ENCODE results near the gene CAPN2.

CAPN2 gene

GRCh38 chr1:223819730-223820514 lies 107.6 kb downstream of the CAPN2 start:
- TF ChIP-seq YY1 (IDR thresholded peaks at IDR 0.05; ENCODE audit: low read depth) (no peak), CREB1 (IDR thresholded peaks at IDR 0.05; ENCODE audit: low read depth) (no peak), EP300 (IDR thresholded peaks at IDR 0.05; ENCODE audit: borderline replicate concordance) (no peak), TEAD4 (IDR thresholded peaks at IDR 0.05) (no peak), TCF12 (IDR thresholded peaks at IDR 0.05; ENCODE audit: low read depth) (no peak), NFIC (IDR thresholded peaks at IDR 0.05) (no peak), TAF1 (IDR thresholded peaks at IDR 0.05; ENCODE audit: low read depth) (no peak), FOXM1 (IDR thresholded peaks at IDR 0.05; ENCODE audit: borderline replicate concordance, low read depth) (no peak), EGR1 (IDR thresholded peaks at IDR 0.05) (no peak), RAD21 (IDR thresholded peaks at IDR 0.05; ENCODE audit: low read depth) (no peak), CEBPB (IDR thresholded peaks at IDR 0.05) (no peak), ZBTB7A (IDR thresholded peaks at IDR 0.05; ENCODE audit: low read depth) (no peak)
- TF ChIP-seq, protein P1, sequence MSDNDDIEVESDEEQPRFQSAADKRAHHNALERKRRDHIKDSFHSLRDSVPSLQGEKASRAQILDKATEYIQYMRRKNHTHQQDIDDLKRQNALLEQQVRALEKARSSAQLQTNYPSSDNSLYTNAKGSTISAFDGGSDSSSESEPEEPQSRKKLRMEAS (IDR thresholded peaks at IDR 0.05) = no peak
- TF ChIP-seq, protein P2, sequence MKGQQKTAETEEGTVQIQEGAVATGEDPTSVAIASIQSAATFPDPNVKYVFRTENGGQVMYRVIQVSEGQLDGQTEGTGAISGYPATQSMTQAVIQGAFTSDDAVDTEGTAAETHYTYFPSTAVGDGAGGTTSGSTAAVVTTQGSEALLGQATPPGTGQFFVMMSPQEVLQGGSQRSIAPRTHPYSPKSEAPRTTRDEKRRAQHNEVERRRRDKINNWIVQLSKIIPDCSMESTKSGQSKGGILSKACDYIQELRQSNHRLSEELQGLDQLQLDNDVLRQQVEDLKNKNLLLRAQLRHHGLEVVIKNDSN (IDR thresholded peaks at IDR 0.05) = no peak
- TF ChIP-seq, protein P3, sequence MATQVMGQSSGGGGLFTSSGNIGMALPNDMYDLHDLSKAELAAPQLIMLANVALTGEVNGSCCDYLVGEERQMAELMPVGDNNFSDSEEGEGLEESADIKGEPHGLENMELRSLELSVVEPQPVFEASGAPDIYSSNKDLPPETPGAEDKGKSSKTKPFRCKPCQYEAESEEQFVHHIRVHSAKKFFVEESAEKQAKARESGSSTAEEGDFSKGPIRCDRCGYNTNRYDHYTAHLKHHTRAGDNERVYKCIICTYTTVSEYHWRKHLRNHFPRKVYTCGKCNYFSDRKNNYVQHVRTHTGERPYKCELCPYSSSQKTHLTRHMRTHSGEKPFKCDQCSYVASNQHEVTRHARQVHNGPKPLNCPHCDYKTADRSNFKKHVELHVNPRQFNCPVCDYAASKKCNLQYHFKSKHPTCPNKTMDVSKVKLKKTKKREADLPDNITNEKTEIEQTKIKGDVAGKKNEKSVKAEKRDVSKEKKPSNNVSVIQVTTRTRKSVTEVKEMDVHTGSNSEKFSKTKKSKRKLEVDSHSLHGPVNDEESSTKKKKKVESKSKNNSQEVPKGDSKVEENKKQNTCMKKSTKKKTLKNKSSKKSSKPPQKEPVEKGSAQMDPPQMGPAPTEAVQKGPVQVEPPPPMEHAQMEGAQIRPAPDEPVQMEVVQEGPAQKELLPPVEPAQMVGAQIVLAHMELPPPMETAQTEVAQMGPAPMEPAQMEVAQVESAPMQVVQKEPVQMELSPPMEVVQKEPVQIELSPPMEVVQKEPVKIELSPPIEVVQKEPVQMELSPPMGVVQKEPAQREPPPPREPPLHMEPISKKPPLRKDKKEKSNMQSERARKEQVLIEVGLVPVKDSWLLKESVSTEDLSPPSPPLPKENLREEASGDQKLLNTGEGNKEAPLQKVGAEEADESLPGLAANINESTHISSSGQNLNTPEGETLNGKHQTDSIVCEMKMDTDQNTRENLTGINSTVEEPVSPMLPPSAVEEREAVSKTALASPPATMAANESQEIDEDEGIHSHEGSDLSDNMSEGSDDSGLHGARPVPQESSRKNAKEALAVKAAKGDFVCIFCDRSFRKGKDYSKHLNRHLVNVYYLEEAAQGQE (IDR thresholded peaks at IDR 0.05; ENCODE audit: low read depth) = no peak

DNA sequence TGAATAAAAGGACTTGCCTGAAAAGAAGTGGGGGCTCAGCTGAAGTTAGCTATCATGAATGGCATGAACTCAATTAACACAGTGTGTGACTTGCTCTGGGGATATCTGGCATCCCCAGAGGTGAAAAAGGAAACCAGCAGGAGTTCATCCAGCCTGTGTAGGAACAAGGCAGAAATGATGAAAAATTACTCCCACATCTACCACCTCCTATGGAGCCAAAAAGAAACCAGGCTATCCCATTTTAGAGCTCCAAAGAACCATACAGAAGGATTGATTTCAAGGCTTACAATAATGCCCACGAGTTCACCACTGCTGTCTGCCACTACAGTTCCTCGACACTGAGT lies 108.1 kb downstream of the CAPN2 start:
- TF ChIP-seq EP300 (IDR thresholded peaks at IDR 0.05; ENCODE audit: borderline replicate concordance) (no peak), TCF12 (IDR thresholded peaks at IDR 0.05; ENCODE audit: low read depth) (no peak), TAF1 (IDR thresholded peaks at IDR 0.05; ENCODE audit: low read depth) (no peak)
- TF ChIP-seq, protein P2 (IDR thresholded peaks at IDR 0.05) = no peak

- TF ChIP-seq TEAD4 (IDR thresholded peaks at IDR 0.05) (no peak), CREB1 (IDR thresholded peaks at IDR 0.05; ENCODE audit: low read depth) (no peak), YY1 (IDR thresholded peaks at IDR 0.05; ENCODE audit: low read depth) (no peak), NFIC (IDR thresholded peaks at IDR 0.05) (no peak), EP300 (IDR thresholded peaks at IDR 0.05; ENCODE audit: borderline replicate concordance) (no peak), RAD21 (IDR thresholded peaks at IDR 0.05; ENCODE audit: low read depth) (no peak), TAF1 (IDR thresholded peaks at IDR 0.05; ENCODE audit: low read depth) (no peak), TCF12 (IDR thresholded peaks at IDR 0.05; ENCODE audit: low read depth) (no peak), CEBPB (IDR thresholded peaks at IDR 0.05) (no peak), ZBTB7A (IDR thresholded peaks at IDR 0.05; ENCODE audit: low read depth) (no peak), FOXM1 (IDR thresholded peaks at IDR 0.05; ENCODE audit: borderline replicate concordance, low read depth) (no peak), EGR1 (IDR thresholded peaks at IDR 0.05) (no peak)
- TF ChIP-seq, protein P2 (IDR thresholded peaks at IDR 0.05) = no peak
- TF ChIP-seq, protein P1 (IDR thresholded peaks at IDR 0.05) = no peak
- TF ChIP-seq, protein P3 (IDR thresholded peaks at IDR 0.05; ENCODE audit: low read depth) = no peak
These were observed 108.6 kb downstream of the CAPN2 start for GRCh38 chr1:223820971-223821370.

DNA sequence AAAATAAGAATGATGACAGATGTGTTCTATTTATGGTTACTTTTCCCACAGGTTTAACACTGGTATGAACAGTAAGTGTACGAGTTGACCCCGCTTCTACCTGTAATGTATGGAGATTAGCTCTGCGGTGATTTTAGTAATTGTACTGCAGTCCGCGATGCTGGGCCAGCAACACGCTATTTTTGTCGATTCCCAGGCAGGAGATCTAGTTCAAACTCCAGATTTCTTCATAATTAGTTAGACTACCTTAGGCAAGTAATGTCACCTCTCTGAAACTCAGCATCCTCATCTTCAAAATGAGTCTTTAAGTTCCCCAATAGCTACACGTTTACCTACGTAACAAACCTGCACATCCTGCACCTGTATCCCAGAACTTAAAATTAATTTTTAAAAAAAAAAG lies 111.9 kb downstream of the CAPN2 start:
- TF ChIP-seq NFIC (IDR thresholded peaks at IDR 0.05) = no peak
- TF ChIP-seq EP300 (IDR thresholded peaks at IDR 0.05; ENCODE audit: borderline replicate concordance) = no peak
- TF ChIP-seq TEAD4 (IDR thresholded peaks at IDR 0.05) = no peak
- TF ChIP-seq, protein P3 (IDR thresholded peaks at IDR 0.05; ENCODE audit: low read depth) = no peak
- TF ChIP-seq EGR1 (IDR thresholded peaks at IDR 0.05) = no peak
- no peak for TF ChIP-seq CREB1 (IDR thresholded peaks at IDR 0.05; ENCODE audit: low read depth)
- TF ChIP-seq TCF12 (IDR thresholded peaks at IDR 0.05; ENCODE audit: low read depth) = no peak
- TF ChIP-seq CEBPB (IDR thresholded peaks at IDR 0.05) = no peak
- no peak for TF ChIP-seq TAF1 (IDR thresholded peaks at IDR 0.05; ENCODE audit: low read depth)
- TF ChIP-seq, protein P1 (IDR thresholded peaks at IDR 0.05) = no peak
- no peak for TF ChIP-seq YY1 (IDR thresholded peaks at IDR 0.05; ENCODE audit: low read depth)
- no peak for TF ChIP-seq RAD21 (IDR thresholded peaks at IDR 0.05; ENCODE audit: low read depth)
- TF ChIP-seq, protein P2 (IDR thresholded peaks at IDR 0.05) = no peak
- TF ChIP-seq ZBTB7A (IDR thresholded peaks at IDR 0.05; ENCODE audit: low read depth) = no peak
- TF ChIP-seq FOXM1 (IDR thresholded peaks at IDR 0.05; ENCODE audit: borderline replicate concordance, low read depth) = no peak

All from Ishikawa (cell line).